ENCODE results near the gene RBP5.

RBP5 gene

DNA sequence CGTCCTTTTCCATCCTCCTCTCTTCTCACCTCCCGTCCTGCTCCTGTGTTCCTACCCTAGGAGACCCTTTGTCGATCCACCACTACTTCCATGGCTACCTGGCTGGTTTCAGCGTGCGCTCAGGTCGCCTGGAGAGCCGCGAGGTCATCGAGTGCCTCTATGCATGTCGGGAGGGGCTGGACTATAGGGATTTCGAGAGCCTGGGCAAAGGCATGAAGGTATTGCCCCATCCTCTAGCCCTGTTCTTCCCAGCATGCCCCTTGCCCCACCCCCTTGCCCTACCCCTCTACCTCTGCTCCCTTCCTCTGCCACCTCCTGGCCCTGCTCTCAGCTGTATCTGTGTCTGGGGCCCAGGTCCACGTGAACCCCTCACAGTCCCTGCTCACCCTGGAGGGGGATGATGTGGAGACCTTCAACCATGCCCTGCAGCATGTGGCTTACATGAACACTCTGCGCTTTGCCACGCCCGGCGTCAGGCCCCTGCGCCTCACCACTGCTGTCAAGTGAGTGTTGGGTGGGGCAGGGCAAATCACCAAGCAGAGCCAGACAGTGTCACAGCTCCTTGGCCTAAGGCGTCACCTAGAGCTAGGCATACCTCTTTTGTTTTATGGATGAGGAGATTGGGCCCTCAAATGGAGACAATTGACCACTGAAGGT lies 14.2 kb upstream of the RBP5 start:
- Histone ChIP-seq H3K4me2 (ENCODE audit: low read length) (no peak overlapping the region), H3K36me3 (replicated peaks; ENCODE audit: low read depth, low read length) (no peaks in the 10 kb centered on the region), H4K20me1 (ENCODE audit: insufficient read depth, low read length) (no peaks in the 10 kb centered on the region), H3K27ac (ENCODE audit: low read length) (no peak overlapping the region), H2AFZ (ENCODE audit: low read depth, low read length) (no peak overlapping the region), H3K9ac (ENCODE audit: low read length) (no peak overlapping the region), H3K4me3 (ENCODE audit: low read length) (no peak overlapping the region), H3K9me3 (ENCODE audit: insufficient read depth, low read length) (no peaks in the 10 kb centered on the region), H3K27me3 (ENCODE audit: low read depth, low read length) (no peaks in the 10 kb centered on the region), H3K4me1 (ENCODE audit: low read length) (no peaks in the 10 kb centered on the region), H3K79me2 (ENCODE audit: low read length) (no peaks in the 10 kb centered on the region)
- TF ChIP-seq EZH2phosphoT487 (IDR thresholded peaks at IDR 0.05; ENCODE audit: low read depth): no peak

DNA sequence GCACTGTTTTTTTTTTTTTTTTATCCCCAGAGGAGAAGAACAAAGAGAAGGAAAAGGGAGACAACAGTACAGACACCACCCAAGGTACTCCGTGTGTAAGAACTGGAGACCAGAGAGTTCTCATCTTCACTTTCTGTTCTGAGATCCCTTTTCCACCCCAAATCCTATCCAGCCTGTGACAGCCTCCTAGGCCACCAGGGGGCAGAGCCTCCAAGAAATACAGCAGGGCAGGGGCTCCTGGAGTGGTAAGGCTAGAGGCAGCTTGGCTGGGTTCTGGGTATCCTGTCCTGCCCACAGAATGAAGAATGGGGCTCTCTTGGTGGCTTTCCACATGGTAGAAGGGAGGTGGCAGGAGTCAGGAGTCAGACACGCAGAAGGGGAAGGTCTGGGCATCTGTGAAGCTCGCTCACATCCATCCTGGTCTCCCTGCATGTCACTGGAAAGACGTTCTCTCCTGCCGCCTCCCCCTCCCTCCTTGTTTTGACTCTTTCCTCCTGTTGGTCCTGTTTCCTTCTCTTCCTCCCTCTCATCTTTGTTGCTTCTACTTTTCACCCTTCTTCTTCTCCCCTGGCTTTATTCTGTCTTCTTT lies 13.5 kb upstream of the RBP5 start:
- H3K27ac ChIP-seq (ENCODE audit: low read length): no peak overlapping the region
- H3K4me1 ChIP-seq (ENCODE audit: low read length): no peaks in the 10 kb centered on the region
- H3K36me3 ChIP-seq (replicated peaks; ENCODE audit: low read depth, low read length): no peaks in the 10 kb centered on the region
- H3K27me3 ChIP-seq (ENCODE audit: low read depth, low read length): no peaks in the 10 kb centered on the region
- no peak overlapping the region for H3K9ac ChIP-seq (ENCODE audit: low read length)
- H3K4me3 ChIP-seq (ENCODE audit: low read length): no peak overlapping the region
- H3K79me2 ChIP-seq (ENCODE audit: low read length): no peaks in the 10 kb centered on the region
- no peak overlapping the region for H3K4me2 ChIP-seq (ENCODE audit: low read length)
- no peak for TF ChIP-seq EZH2phosphoT487 (IDR thresholded peaks at IDR 0.05; ENCODE audit: low read depth)
- TF ChIP-seq CTCF (IDR thresholded peaks at IDR 0.05; ENCODE audit: low read depth, low read length): peak; percentile 75
- no peaks in the 10 kb centered on the region for H4K20me1 ChIP-seq (ENCODE audit: insufficient read depth, low read length)
- no peaks in the 10 kb centered on the region for H3K9me3 ChIP-seq (ENCODE audit: insufficient read depth, low read length)
- H2AFZ ChIP-seq (ENCODE audit: low read depth, low read length): no peak overlapping the region

DNA sequence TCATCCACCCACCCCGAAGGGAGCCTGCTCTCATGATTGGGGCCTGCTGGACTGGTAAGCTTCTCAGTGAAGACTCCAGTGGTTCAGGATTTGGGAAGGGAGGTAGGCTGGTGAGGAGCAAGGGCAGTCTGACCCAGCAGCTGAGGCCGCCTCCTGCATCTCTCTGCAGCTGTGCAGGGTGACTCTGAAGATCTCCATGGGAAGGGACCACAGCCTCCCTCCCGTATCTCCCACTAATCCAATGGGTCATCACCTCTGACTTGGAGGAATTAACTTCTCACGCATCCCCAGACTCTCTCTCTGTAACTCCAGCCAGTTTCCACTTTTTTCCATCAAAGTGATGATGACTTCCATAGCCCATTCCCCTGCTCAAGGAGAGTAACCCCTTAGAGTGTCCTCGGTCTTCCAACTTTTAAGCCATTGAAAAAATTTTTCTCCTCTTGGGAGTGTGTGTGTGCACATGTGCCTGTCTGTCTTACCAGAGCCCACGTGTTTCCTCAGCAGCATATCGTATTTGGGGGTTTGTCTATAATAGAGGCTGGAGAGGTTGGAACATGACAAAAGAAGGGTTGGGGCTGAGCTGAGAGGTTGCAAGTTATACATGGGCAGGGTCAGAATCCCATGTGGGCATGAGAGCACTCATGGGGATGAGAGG lies 12.8 kb upstream of the RBP5 start:
- Histone ChIP-seq H3K36me3 (replicated peaks; ENCODE audit: low read depth, low read length) (no peaks in the 10 kb centered on the region), H3K9me3 (ENCODE audit: insufficient read depth, low read length) (no peaks in the 10 kb centered on the region), H3K79me2 (ENCODE audit: low read length) (no peaks in the 10 kb centered on the region), H3K4me1 (ENCODE audit: low read length) (no peaks in the 10 kb centered on the region), H2AFZ (ENCODE audit: low read depth, low read length) (no peak overlapping the region), H4K20me1 (ENCODE audit: insufficient read depth, low read length) (no peaks in the 10 kb centered on the region), H3K9ac (ENCODE audit: low read length) (no peak overlapping the region), H3K4me2 (ENCODE audit: low read length) (no peak overlapping the region), H3K27ac (ENCODE audit: low read length) (no peak overlapping the region), H3K4me3 (ENCODE audit: low read length) (no peak overlapping the region), H3K27me3 (ENCODE audit: low read depth, low read length) (no peaks in the 10 kb centered on the region)
- no peak for TF ChIP-seq EZH2phosphoT487 (IDR thresholded peaks at IDR 0.05; ENCODE audit: low read depth)

DNA sequence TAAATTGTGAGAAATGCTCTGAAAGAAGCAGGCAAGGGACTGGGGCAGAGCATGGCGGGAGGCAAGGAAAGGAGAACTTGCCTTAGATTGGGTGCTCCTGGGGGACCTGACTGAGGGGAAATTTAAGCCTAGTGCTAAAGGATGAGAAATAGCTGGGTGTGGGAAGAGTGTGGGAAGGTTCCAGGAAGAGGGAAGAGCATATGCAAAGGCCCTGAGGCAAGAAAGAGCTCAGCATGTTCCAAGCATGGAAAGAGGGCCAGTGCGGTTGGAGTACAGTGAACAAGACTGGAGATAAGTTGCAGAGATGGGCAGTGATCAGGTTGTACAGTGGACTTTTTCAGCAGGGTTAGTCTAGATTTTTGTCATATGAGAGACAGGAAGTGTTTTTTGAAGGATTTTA lies 10.5 kb upstream of the RBP5 start:
- Histone ChIP-seq H3K79me2 (ENCODE audit: low read length) (no peaks in the 10 kb centered on the region), H2AFZ (ENCODE audit: low read depth, low read length) (no peak overlapping the region), H3K27me3 (ENCODE audit: low read depth, low read length) (no peaks in the 10 kb centered on the region), H3K4me3 (ENCODE audit: low read length) (no peak overlapping the region), H3K36me3 (replicated peaks; ENCODE audit: low read depth, low read length) (no peaks in the 10 kb centered on the region), H3K4me2 (ENCODE audit: low read length) (no peak overlapping the region), H3K27ac (ENCODE audit: low read length) (no peak overlapping the region), H3K9me3 (ENCODE audit: insufficient read depth, low read length) (no peaks in the 10 kb centered on the region), H4K20me1 (ENCODE audit: insufficient read depth, low read length) (no peaks in the 10 kb centered on the region), H3K4me1 (ENCODE audit: low read length) (no peaks in the 10 kb centered on the region), H3K9ac (ENCODE audit: low read length) (no peak overlapping the region)
- TF ChIP-seq EZH2phosphoT487 (IDR thresholded peaks at IDR 0.05; ENCODE audit: low read depth) (no peak), CTCF (IDR thresholded peaks at IDR 0.05; ENCODE audit: low read depth, low read length) (no peak)

GRCh38 chr12:7137908-7138307 lies 9.2 kb upstream of the RBP5 start:
- Histone ChIP-seq H3K4me2 (ENCODE audit: low read length) (no peak overlapping the region), H3K4me1 (ENCODE audit: low read length) (no peaks in the 10 kb centered on the region), H3K9ac (ENCODE audit: low read length) (no peak overlapping the region), H3K4me3 (ENCODE audit: low read length) (no peak overlapping the region), H3K9me3 (ENCODE audit: insufficient read depth, low read length) (no peaks in the 10 kb centered on the region), H2AFZ (ENCODE audit: low read depth, low read length) (no peak overlapping the region), H3K27me3 (ENCODE audit: low read depth, low read length) (no peaks in the 10 kb centered on the region), H3K27ac (ENCODE audit: low read length) (no peak overlapping the region), H4K20me1 (ENCODE audit: insufficient read depth, low read length) (no peaks in the 10 kb centered on the region), H3K79me2 (ENCODE audit: low read length) (no peaks in the 10 kb centered on the region), H3K36me3 (replicated peaks; ENCODE audit: low read depth, low read length) (no peaks in the 10 kb centered on the region)
- TF ChIP-seq CTCF (IDR thresholded peaks at IDR 0.05; ENCODE audit: low read depth, low read length) (no peak), EZH2phosphoT487 (IDR thresholded peaks at IDR 0.05; ENCODE audit: low read depth) (no peak)
